Activated CD4-positive, alpha-beta T cell treated with anti-CD3 and anti-CD28 coated beads, Interleukin-2, Interleukin-4, amounts not matched to agents 100 ng/mL and 50 ng/mL, durations not matched to agents 16 hours and 8 hours (primary cell): Measurements from ENCODE around the gene TSPAN9.

ENCODE experiments used
- DNase-seq: peaks from one replicate; pipeline ENCODE4 v3.0.0-alpha.2; 2020; ENCODE audit warnings: low spot score

The TSPAN9 gene

DNA sequence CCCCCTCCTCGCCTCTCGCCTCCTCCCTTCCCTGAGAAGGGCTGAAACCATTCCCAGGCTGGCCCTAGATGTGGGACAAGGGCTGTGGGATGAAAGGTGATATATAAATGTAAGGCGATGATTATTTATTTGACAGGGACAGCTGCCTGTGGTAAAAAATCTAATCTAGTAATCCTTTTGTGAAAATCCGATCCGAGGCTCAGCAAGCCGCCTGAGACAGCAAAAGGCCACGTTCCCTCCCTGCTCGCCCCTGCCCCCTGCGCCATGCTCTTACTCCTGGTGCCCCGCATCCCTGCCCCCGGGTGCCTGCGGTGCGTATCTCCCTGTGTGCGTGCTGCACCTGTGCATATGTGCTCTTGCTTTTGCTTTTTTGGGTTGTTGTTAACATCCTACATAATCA is 65.2 kb downstream of the TSPAN9 start:
- DNase-seq: no peak

- DNase-seq: no peak
These were observed 67.3 kb downstream of the TSPAN9 start for GRCh38 chr12:3144495-3144894.

DNA sequence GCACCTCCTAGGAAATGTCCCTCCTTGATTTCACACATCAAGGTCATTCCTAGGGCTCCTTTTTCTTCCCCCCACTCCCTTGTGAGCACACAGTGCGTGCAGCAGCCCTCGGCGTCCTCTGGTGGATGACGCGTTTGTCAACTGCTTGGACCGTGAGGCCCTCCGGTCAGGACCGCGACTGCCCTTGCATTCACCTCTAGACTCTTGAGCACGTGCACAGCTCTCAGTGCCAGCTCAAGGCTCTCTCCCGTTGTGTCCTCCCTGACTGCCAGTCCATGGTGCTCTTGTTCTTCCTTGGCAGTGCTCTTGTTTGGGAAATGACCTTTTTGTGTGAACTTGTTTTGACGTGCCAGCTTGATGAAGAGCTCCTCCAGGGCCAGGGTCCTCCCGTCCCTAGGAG is 67.9 kb downstream of the TSPAN9 start:
- no peak for DNase-seq

- DNase-seq: no peak
These were observed 68.5 kb downstream of the TSPAN9 start for GRCh38 chr12:3145546-3146310.

GRCh38 chr12:3147260-3147659 is 70.1 kb downstream of the TSPAN9 start:
- DNase-seq: no peak

DNA sequence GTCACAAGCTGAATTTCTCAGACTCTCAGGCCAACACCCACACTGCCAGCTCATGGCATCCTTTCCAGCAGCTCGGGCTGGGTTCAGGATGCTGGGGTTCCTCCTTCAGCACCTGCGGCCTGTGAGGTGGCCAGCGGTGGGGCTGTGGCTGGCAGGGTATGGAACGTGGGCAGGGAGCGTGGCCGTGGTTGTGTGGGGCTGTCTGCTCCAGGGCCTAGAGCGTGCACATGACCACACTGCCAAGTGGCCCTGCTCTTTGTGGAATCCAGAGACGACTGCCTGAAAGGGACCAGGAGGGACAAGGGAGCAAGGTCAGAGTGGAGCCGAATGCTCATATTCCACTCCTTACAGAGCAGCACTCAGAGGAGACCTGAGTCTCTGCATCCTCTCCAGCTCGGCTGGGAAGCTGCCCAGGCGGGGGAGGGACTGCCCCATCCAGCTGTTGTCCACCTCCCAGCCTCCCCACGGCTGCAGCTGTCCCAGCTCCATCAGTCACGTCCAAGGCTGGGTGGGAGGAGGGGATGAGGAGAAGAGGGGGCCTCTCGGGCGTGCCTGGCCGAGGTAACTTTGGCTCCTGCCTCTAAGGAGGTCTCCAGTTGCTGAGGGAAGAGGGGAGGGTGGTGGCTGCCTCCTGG is 71.3 kb downstream of the TSPAN9 start:
- DNase-seq: no peak

DNA sequence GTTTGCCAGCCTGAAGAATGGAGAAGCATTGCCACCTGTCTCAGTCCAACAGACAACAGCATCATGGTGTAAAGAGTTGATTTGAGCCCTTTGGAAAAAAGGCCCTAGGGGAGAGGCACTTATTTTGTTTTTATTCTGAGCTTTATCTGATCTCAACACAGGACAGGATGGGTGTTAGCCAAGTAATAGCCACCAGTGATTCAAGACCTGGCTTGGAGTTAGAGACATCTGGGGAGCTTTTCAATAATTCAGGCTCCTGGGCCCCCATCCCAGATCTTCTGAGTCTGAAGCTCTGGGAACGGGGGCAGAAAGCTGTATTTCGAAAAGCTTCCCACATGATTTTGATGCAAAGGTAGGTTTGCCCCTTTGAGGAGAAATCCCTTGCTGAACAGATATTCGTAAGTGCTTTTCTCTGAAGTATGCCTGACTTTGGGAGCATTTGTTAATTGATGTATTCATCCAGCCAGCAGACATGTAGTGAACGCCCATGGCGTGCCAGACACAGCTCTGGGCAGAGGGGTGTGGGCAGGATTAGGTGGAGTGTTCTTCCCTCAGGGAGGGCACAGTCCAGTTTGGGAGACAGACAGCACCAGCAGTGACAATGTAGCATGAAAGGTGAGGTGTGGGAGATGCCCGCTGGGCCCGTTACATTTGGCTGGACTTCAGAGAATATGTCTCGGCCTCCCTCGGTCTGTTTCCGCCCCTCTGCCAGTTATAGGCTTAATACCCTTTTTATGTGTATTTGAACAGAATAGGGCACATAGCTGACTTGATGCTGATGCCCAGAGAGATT is 72.5 kb downstream of the TSPAN9 start:
- no peak for DNase-seq

DNA sequence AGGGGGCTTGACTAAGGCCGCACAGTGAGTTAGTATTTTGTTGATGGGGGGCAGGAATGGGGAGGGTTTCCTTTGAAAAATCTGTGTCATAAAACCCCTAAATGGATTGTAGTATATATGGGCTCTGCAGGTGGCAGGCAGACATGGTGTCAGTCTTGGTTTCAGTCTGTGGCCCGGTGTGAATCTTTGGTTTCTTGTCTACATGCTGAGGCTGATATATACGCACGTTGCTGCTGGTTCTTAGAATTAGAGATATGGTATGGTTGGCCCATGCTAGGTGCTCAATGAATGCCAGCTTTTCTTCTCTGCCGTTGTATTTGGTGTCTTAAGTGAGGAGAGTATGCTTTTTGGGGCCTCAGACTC is 73.1 kb downstream of the TSPAN9 start:
- no peak for DNase-seq

- DNase-seq: no peak
These were observed 74.0 kb downstream of the TSPAN9 start for GRCh38 chr12:3150931-3151835.

DNA sequence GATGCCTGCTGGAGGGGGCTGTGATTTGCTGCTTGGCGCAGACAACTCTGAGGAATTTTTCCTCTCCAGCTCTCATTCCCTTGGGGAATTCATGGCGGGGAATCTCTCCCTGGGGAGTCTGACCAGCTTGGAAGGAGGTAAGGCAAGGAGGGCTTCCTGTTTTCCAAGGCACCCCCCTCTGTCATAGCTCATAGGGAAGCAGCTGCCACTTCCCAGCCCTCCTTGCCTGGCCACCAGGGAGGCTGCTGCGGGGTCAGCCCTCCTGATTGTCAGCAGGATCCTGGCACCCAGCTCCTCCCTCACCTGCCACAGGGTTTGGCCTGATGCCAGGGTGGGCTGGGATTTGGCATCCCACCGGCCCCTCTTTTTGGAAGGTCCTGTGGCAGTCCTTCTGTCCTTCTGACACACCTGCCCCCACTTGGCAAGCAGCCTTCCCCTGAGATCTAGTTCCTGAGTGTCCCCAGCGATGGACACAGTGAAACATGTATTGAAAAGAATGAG is 74.9 kb downstream of the TSPAN9 start:
- no peak for DNase-seq

GRCh38 chr12:3152892-3153291 is 75.7 kb downstream of the TSPAN9 start:
- no peak for DNase-seq

DNA sequence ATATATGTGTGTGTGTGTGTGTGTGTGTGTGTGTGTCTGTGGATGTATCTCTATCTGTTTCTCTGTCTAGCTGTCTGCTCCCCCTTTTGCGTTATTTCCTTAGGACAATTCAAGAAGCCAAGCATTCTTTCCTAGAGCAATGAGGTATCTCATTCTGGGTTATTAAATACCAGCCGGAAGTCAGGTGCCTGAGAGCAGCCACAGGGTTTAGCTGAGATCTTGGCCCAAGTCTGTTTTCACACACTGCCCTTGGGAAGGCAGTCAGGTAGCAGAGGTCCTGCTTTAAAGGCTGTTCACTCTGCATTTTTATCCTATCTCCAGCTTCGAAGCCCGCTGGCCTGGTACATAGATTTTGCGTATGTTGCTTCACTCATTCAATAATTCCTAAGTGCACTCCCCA is 76.8 kb downstream of the TSPAN9 start:
- no peak for DNase-seq

- no peak for DNase-seq
These were observed 78.7 kb downstream of the TSPAN9 start for GRCh38 chr12:3155702-3156370.

DNA sequence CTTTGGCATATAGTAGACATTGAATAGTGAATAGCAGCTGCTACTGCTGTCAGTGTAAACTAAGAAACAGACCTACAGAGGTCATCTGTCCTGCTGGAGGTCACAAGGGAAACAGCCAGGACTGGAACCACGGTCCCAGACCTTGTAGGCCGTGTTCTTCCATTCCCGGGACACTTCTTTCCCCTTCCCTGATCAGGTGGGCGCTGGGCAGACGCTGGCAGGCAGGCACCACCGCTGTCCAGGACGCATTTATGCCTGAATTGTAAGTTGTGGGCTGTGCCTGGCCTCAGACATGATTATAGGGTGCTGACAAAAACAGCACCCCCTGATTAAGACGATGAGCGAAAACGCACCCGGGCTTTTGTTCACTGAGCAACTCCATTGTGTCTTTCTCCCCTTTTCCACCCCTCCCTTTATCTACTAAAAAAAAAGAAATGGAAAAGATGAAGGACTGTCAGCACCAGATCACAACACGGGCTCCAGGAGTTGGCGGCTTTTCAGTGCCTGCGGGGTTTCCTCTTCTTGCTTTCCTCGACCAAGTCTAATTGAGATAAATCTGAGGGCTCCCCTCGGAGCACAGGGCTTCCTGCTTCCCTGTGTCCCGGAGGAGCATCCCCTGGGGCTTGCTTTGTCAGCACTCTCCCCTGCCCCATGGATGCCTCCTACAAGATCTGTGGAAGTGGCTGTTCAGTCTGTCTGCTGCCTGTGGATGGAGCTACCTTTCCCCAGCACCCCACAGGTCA is 80.6 kb downstream of the TSPAN9 start:
- no peak for DNase-seq

DNA sequence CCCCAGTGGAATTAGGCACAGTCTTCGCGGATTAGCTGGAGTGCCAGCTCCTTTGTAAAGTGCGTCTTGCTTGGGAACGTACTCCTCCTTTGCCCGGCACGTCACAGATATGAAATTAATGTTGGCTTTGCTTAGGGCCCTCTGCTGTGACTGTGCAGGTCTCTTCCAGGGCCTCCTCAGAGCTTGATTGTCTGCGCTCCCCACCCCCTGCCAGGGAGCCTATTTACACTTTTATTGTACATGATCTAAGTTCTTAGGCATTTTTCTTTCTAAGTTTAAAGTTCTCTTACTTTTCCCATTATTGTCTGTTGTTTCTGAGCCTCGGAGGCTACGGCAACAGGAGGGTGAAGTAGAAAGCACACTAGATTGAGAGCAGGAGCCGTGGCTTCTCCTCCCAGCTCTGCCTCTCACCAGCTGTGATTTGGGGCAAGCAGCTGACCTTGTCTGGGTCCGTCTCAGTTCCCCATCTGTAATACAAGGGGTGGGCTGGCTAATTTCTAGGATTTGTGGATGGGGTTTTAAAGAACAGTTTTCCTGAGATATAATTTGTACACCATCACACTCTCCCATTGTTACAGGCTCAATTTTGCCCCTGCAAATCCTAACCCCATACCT is 81.8 kb downstream of the TSPAN9 start:
- no peak for DNase-seq

- no peak for DNase-seq
These were observed 82.9 kb downstream of the TSPAN9 start for GRCh38 chr12:3160081-3160480.

- DNase-seq: no peak
These were observed 84.7 kb downstream of the TSPAN9 start for GRCh38 chr12:3161861-3162260.

DNA sequence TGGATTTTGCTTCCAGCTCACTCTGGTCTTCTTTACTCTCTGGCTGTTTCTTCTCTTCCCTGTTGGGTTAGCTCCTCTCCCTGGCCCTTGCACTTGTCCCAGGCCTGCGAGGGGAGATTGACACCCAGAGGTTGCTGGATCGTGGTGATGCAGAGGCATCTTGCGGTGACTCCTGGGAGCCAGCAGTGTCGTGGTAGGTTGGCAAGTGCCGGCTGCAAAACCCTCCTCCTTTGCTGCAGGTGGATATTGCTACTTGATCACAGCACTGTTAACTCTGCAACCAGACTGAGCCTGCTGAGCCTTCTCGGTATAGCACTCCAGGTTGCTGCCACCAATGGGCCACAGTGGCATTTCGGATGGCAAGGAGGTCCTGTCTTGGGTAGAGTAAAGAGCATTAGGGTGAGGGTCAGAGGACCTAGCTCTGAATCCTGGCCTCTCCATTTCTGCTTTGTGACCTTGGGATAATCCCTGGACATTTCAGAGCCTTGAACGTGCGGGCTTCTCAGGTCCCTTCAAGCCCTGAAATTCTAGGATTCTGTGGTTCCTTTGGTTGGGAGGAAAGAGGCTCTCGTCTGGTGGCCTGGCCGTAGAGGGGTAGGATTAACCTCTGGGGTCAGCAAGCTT is 87.4 kb downstream of the TSPAN9 start:
- no peak for DNase-seq

- DNase-seq: no peak
These were observed 88.2 kb downstream of the TSPAN9 start for GRCh38 chr12:3165078-3165980.
